CD4-positive, alpha-beta memory T cell (primary cell): ENCODE data around the gene RPRD1A. TPM values are rescaled to one million over a fixed set of nuclear protein-coding genes. Genes with fewer than 3 reads are reported as not detected.
"Not testable (repeated sequence)": the region's sequence is repeated elsewhere in the genome, so short reads cannot be mapped to it uniquely, and the experiment has no call there.

Experiments
- CTCF ChIA-PET: fragments of 350-600 bp; sonication (Branson Sonifier 250); formaldehyde crosslinking; loops from one replicate; lab custom pipeline; 2021; ENCODE audit warnings: inconsistent platforms; ENCODE audit not compliant: partially characterized antibody; lab: Charles Lee
- POLR2A ChIA-PET: fragments of 350-600 bp; sonication (Branson Sonifier 250); formaldehyde crosslinking; loops from one replicate; lab custom pipeline; 2021; ENCODE audit not compliant: partially characterized antibody; lab: Charles Lee
- DNase-seq, 5 donors: peaks; one replicate each; pipeline versions ENCODE4 v3.0.0 to v3.0.0-alpha.2; 2020 to 2022; ENCODE audit warnings: mixed read lengths in 1 of 5
- H3K27ac ChIP-seq: one replicate; pipeline ENCODE4 v1.7.0; 2013; ENCODE audit warnings: low read depth, low read length
- H3K27me3 ChIP-seq: 2 replicates; pipeline ENCODE4 v1.7.0; 2013; ENCODE audit warnings: mild to moderate bottlenecking, low read length, moderate library complexity; ENCODE audit not compliant: insufficient read depth
- H3K36me3 ChIP-seq: 2 replicates; pipeline ENCODE4 v1.7.0; 2013; ENCODE audit warnings: mild to moderate bottlenecking, low read length, moderate library complexity; ENCODE audit not compliant: insufficient read depth
- H3K4me1 ChIP-seq: 2 replicates; pipeline ENCODE4 v1.7.0; 2013; ENCODE audit warnings: mild to moderate bottlenecking, low read length, moderate library complexity; ENCODE audit not compliant: insufficient read depth
- H3K4me3 ChIP-seq, 2 donors: one replicate each; pipeline ENCODE4 v1.7.0; 2013; ENCODE audit warnings: low read length in 2 of 2, mild to moderate bottlenecking in 1 of 2
- H3K9me3 ChIP-seq, 2 donors: one replicate each; pipeline ENCODE4 v1.7.0; 2013; ENCODE audit warnings: low read length in 2 of 2, control low read depth in 1 of 2; ENCODE audit not compliant: control insufficient read depth in 1 of 2
- H3K27ac Mint-ChIP-seq, 7 donors: one replicate each; pipeline ENCODE4 v1.8.0; 2020 to 2021; ENCODE audit warnings: mixed read lengths in 7 of 7, mild to moderate bottlenecking in 6 of 7, inconsistent platforms in 3 of 7, moderate library complexity in 3 of 7
- H3K27me3 Mint-ChIP-seq, 2 donors: one replicate each; pipeline ENCODE4 v1.8.0; 2020 to 2021; ENCODE audit warnings: mixed read lengths in 2 of 2
- H3K36me3 Mint-ChIP-seq, 2 donors: one replicate each; pipeline ENCODE4 v1.8.0; 2020 to 2021; ENCODE audit warnings: mixed read lengths in 2 of 2, inconsistent platforms in 1 of 2, mild to moderate bottlenecking in 1 of 2
- H3K4me1 Mint-ChIP-seq, 4 donors: one replicate each; pipeline ENCODE4 v1.8.0; 2020 to 2021; ENCODE audit warnings: mixed read lengths in 4 of 4, mild to moderate bottlenecking in 1 of 4
- H3K4me3 Mint-ChIP-seq, 8 donors: one replicate each; pipeline ENCODE4 v1.8.0; 2020 to 2021; ENCODE audit warnings: mixed read lengths in 8 of 8, mild to moderate bottlenecking in 7 of 8, moderate library complexity in 6 of 8, inconsistent platforms in 3 of 8
- H3K9me3 Mint-ChIP-seq, 8 donors: one replicate each; pipeline ENCODE4 v1.8.0; 2020 to 2021; ENCODE audit warnings: mixed read lengths in 8 of 8, mild to moderate bottlenecking in 5 of 8, inconsistent platforms in 3 of 8, moderate library complexity in 1 of 8
- intact Hi-C: fragments of 100-400 bp; cut with micrococcal nuclease; formaldehyde crosslinking; loops from one replicate; pipeline ENCODE4 v1.15.1; 2023
- polyA plus RNA-seq, 2 donors: library from polyadenylated mRNA; unstranded; fragments of 300-500 nt; fragmentation: Illumina TruSeq; gene quantifications; one replicate each; pipeline ENCODE4 v1.2.3, GENCODE V29; 2021
- total RNA-seq, 2 experiments: library from RNA; stranded (reverse); gene quantifications; one replicate each; pipeline ENCODE4 v1.2.3, GENCODE V29; 2021

The RPRD1A gene
- total and polyA plus RNA-seq, 4 experiments from 2014 or later, result 6.1 to 42.3 (median 26.5) TPM

DNA sequence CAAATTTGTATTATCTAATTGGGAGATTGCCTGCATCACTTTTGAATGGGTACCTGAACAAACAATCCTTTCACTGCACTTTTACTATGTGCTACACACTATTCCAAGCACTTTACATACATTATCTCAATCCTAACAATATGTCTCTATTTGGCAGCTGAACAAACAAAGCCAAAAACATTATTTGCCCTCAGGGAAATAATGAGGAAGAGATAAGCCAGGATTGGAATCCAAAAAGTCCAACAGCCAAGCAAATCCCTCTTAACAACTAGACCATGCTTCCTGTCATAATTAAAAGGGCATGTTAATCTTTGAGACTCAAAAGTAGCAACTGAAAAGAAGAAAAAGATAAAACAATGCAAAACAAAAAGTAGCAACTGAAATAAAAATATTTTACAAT lies 32.1 kb downstream of the RPRD1A start:
- Mint-ChIP-seq H3K27ac (peak overlapping the region in 2 of 7 donors; percentile 4 to 14), H3K9me3 (peaks cover 0 to 16% (median 6%) of the 10 kb centered on the region in 8 donors), H3K4me1 (peaks cover 23 to 49% (median 38%) of the 10 kb centered on the region in 4 donors), H3K27me3 (no peaks in the 10 kb centered on the region), H3K36me3 (peaks cover 26 to 38% of the 10 kb centered on the region in 2 donors), H3K4me3 (peak overlapping the region in 1 of 8 donors; percentile 45)
- H3K9me3 ChIP-seq, result no peaks in the 10 kb centered on the region
- no peaks in the 10 kb centered on the region for H3K27me3 ChIP-seq
- H3K36me3 ChIP-seq, result peaks cover 6% of the 10 kb centered on the region
- ChIA-PET CTCF (no interaction called here), POLR2A (no interaction called here)
- H3K27ac ChIP-seq, result no peak overlapping the region
- DNase-seq, result no peak
- intact Hi-C loops, result loop anchor here (2.0 kb wide), 1 partner anchor 14 kb away; no protein-coding TSS in a partner anchor
- no peak overlapping the region for H3K4me3 ChIP-seq
- H3K4me1 ChIP-seq, result peaks cover 14% of the 10 kb centered on the region

DNA sequence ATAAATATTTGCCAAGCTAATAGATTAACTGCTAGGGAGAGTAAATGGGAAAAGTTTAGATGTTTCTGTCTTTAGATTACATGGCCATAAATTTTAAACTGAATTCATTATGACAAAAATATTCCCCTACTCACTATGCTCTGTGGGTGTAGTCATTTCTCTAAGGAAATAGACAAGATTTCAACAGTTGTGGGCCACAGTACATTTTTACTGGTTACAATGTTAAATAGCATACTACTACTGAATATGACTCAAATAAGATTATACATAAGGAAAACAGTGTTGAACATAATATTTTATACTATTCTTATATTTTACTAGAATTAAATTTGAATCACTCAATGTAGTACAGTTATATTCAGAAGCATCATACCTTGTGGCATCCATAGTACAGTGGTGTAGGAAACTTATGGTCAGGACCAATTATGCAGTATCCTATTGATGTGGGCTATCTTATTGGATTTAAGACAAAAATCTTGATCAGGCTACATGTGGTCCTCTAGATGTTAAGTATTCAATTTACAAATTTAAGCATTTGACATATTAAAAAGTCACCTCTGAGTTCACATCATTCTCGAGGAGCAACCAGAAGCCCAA lies 33.0 kb downstream of the RPRD1A start:
- Mint-ChIP-seq H3K9me3 (peaks cover 0 to 16% (median 6%) of the 10 kb centered on the region in 8 donors), H3K27ac (peak overlapping the region in 1 of 7 donors; percentile 46), H3K27me3 (no peaks in the 10 kb centered on the region), H3K4me1 (peaks cover 21 to 43% (median 36%) of the 10 kb centered on the region in 4 donors), H3K36me3 (peaks cover 25 to 38% of the 10 kb centered on the region in 2 donors), H3K4me3 (no peak overlapping the region)
- POLR2A ChIA-PET, result interaction anchor here (0.6 kb wide), 1 partner anchor 8 kb away, joined by 3 read pairs; no protein-coding TSS in a partner anchor
- H3K9me3 ChIP-seq, result no peaks in the 10 kb centered on the region
- H3K4me1 ChIP-seq, result peaks cover 14% of the 10 kb centered on the region
- peaks cover 6% of the 10 kb centered on the region for H3K36me3 ChIP-seq
- intact Hi-C loops, result loop anchor here (2.0 kb wide), 1 partner anchor 14 kb away; no protein-coding TSS in a partner anchor
- H3K27me3 ChIP-seq, result no peaks in the 10 kb centered on the region
- no peak overlapping the region for H3K4me3 ChIP-seq
- H3K27ac ChIP-seq, result no peak overlapping the region
- no peak for DNase-seq
- CTCF ChIA-PET, result interaction anchor here (1.1 kb wide), 1 partner anchor 17 kb away, joined by 4 read pairs; no protein-coding TSS in a partner anchor

DNA sequence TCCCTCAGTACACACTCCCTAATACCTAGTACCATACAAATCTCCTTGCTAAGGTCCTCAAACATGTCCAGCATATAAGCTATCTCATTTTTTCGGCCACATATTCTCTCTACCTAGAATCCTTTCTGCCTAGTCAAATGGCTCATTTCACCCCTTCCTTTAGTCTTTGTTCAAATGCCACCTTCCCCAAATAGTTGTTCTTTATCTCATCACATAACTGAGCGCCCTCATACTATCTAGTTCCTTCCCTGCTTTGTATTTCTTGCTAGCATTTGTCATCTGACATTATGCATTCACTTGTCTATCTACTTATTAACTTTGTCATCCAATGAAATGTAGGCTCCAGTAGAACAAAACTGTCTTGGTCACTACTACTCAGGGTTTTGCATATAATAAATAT lies 35.5 kb downstream of the RPRD1A start:
- no peak overlapping the region for H3K4me3 ChIP-seq
- CTCF ChIA-PET, result interaction anchor here (2.1 kb wide), 1 partner anchor 15 kb away, joined by 11 read pairs; no protein-coding TSS in a partner anchor
- intact Hi-C loops, result no loop called here
- peaks cover 14% of the 10 kb centered on the region for H3K4me1 ChIP-seq
- DNase-seq, result no peak
- H3K27me3 ChIP-seq, result no peaks in the 10 kb centered on the region
- POLR2A ChIA-PET, result no interaction called here
- H3K36me3 ChIP-seq, result peaks cover 16% of the 10 kb centered on the region
- Mint-ChIP-seq H3K36me3 (peaks cover 22 to 44% of the 10 kb centered on the region in 2 donors), H3K9me3 (no peaks in the 10 kb centered on the region), H3K4me3 (no peak overlapping the region), H3K4me1 (peaks cover 23 to 44% (median 31%) of the 10 kb centered on the region in 4 donors), H3K27ac (peak overlapping the region in 4 of 7 donors; percentile 0 to 77 (median 24)), H3K27me3 (no peaks in the 10 kb centered on the region)
- no peak overlapping the region for H3K27ac ChIP-seq
- no peaks in the 10 kb centered on the region for H3K9me3 ChIP-seq

DNA sequence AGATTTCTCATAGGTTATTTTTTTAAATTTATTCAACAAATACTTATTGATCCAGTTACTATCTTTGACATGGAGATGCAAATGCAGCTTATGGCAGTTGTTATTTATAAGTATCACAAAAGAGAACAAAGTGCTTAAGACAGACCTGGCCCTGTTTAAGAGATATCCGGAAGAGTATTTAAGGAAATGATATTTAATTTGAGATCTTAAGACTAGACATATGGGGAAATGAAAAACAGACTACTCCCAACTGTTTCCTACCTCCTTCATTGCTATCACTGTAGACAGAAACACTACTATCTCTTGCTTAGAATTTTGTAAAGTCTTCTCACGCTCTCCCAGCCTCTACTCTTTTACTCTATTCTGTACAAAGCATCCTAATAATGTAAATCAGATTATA lies 36.0 kb downstream of the RPRD1A start:
- Histone ChIP-seq H3K27ac (no peak overlapping the region), H3K36me3 (peaks cover 18% of the 10 kb centered on the region), H3K27me3 (no peaks in the 10 kb centered on the region), H3K9me3 (no peaks in the 10 kb centered on the region), H3K4me1 (peaks cover 14% of the 10 kb centered on the region), H3K4me3 (no peak overlapping the region)
- ChIA-PET CTCF (interaction anchor here (1.1 to 2.1 kb wide), 2 partner anchors 11 to 14 kb away, joined by 3 to 11 read pairs; no protein-coding TSS in a partner anchor), POLR2A (no interaction called here)
- intact Hi-C loops, result no loop called here
- Mint-ChIP-seq H3K9me3 (no peaks in the 10 kb centered on the region), H3K27me3 (no peaks in the 10 kb centered on the region), H3K4me1 (peaks cover 23 to 44% (median 31%) of the 10 kb centered on the region in 4 donors), H3K36me3 (peaks cover 26 to 46% of the 10 kb centered on the region in 2 donors), H3K27ac (peak overlapping the region in 3 of 7 donors; percentile 0 to 11 (median 9)), H3K4me3 (no peak overlapping the region)
- no peak for DNase-seq

DNA sequence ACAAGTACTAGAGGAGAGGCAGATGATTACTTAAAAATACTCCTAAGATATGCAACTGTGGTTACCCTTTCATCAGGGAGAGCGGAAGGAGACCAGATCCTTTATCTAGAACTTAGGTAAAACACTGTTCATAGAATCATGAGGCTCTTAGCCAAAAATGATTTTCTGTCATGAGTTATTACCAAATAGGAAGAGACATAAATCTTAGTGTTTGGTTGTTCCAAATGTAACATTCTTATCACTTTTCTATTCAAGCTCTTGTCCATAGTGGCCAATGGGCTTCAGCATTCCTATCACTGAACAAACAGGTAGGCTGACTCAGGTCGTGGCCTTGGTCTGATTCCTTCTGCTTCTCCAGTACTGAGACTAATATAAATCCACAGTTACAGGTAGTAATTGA lies 38.5 kb downstream of the RPRD1A start:
- Histone ChIP-seq H3K27ac (no peak overlapping the region), H3K4me1 (peaks cover 4% of the 10 kb centered on the region), H3K4me3 (no peak overlapping the region), H3K36me3 (peaks cover 22% of the 10 kb centered on the region), H3K27me3 (no peaks in the 10 kb centered on the region), H3K9me3 (no peaks in the 10 kb centered on the region)
- Mint-ChIP-seq H3K27me3 (no peaks in the 10 kb centered on the region), H3K36me3 (peaks cover 32 to 56% of the 10 kb centered on the region in 2 donors), H3K4me1 (peaks cover 11 to 24% (median 16%) of the 10 kb centered on the region in 4 donors), H3K4me3 (peak overlapping the region in 2 of 8 donors; percentile 7 to 16), H3K27ac (peak overlapping the region in 5 of 7 donors; percentile 11 to 60 (median 36)), H3K9me3 (no peaks in the 10 kb centered on the region)
- ChIA-PET CTCF (interaction anchor here (0.5 to 1.0 kb wide), 2 partner anchors 11 to 25 kb away, joined by 4 to 5 read pairs; no protein-coding TSS in a partner anchor), POLR2A (interaction anchor here (0.7 kb wide), 1 partner anchor 538 kb away, joined by 4 read pairs; no protein-coding TSS in a partner anchor)
- intact Hi-C loops, result no loop called here
- DNase-seq, result no peak

DNA sequence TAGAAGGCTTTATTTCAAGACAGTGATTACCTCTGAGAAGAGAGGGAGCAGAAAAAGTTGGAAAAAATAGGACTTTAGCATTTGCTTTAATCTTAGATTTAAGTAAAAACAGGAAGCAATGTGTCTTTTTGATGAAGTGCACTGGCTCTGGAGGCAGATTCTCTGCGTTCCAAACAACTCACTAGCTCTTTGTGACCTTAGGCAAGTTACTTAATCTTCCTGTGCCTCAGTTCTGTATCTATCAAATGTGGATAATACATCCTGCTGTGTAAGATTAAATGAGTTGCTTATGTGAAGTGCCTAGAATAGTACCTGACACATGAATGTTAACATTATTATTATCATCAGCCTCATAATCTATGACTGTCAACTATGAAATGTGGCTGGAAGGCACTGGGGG lies 42.3 kb downstream of the RPRD1A start:
- Mint-ChIP-seq H3K4me3 (no peak overlapping the region), H3K4me1 (peaks cover 0 to 12% (median 6%) of the 10 kb centered on the region in 4 donors), H3K27me3 (no peaks in the 10 kb centered on the region), H3K36me3 (peaks cover 30 to 36% of the 10 kb centered on the region in 2 donors), H3K9me3 (no peaks in the 10 kb centered on the region), H3K27ac (peak overlapping the region in 4 of 7 donors; percentile 2 to 81 (median 38))
- ChIA-PET CTCF (no interaction called here), POLR2A (no interaction called here)
- H3K36me3 ChIP-seq, result peaks cover 22% of the 10 kb centered on the region
- H3K4me1 ChIP-seq, result no peaks in the 10 kb centered on the region
- H3K27ac ChIP-seq, result no peak overlapping the region
- DNase-seq, result no peak
- H3K9me3 ChIP-seq, result no peaks in the 10 kb centered on the region
- intact Hi-C loops, result no loop called here
- H3K27me3 ChIP-seq, result no peaks in the 10 kb centered on the region
- H3K4me3 ChIP-seq, result no peak overlapping the region

DNA sequence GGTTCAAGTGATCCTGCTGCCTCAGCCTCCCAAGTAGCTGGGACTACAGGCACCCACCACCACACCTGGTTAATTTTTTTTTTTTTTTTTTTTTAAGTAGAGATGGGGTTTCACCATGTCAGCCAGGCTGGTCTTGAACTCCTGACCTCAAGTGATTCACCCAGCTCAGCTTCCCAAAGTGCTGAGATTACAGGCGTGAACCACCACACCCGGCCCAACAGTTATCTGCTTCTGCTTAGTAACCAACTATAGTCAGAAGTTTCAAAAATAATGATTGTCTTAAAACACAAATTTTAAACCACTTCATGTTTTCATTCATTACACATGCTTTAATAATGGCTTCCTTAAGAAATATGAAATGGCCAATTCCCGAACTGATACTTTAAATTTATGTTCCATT lies 43.1 kb downstream of the RPRD1A start:
- H3K9me3 ChIP-seq, H3K4me3 Mint-ChIP-seq, H3K9me3 Mint-ChIP-seq, POLR2A ChIA-PET, H3K27me3 ChIP-seq, H3K4me1 ChIP-seq, H3K27ac ChIP-seq, H3K4me3 ChIP-seq, CTCF ChIA-PET, H3K27me3 Mint-ChIP-seq, DNase-seq, H3K4me1 Mint-ChIP-seq, H3K27ac Mint-ChIP-seq: not testable (repeated sequence)
- peaks cover 27 to 32% of the 10 kb centered on the region in 2 donors for H3K36me3 Mint-ChIP-seq
- intact Hi-C loops, result loop anchor here (5.0 kb wide), 1 partner anchor 43 kb away; the partner anchor contains the start of gene RPRD1A
- peaks cover 19% of the 10 kb centered on the region for H3K36me3 ChIP-seq
